Right lobe of liver (tissue), 6 donors: Measurements from ENCODE around the gene TCF7L2. TPM values are rescaled to one million over a fixed set of nuclear protein-coding genes. Genes with fewer than 3 reads are reported as not detected.

Experiments used
- ATAC-seq, 4 donors: fragments of 200-7000 bp; cut with Tn5 transposase; one replicate each; pipeline ENCODE4 v1.9.1; 2020; ENCODE audit warnings: mild to moderate bottlenecking in 4 of 4, moderate library complexity in 4 of 4
- DNase-seq, 3 donors: peaks; one replicate each; pipeline ENCODE4 v3.0.0-alpha.2; 2020
- H3K27ac ChIP-seq, 3 donors: fragments of 200-600 bp; one replicate each; pipeline ENCODE4 v1.8.0; 2022
- H3K27me3 ChIP-seq, 2 donors: fragments of 200-600 bp; one replicate each; pipeline ENCODE4 v1.8.0; 2022
- H3K36me3 ChIP-seq, 4 donors: fragments of 200-600 bp; sonication (generic) in 1 of 4; one replicate each; pipeline versions ENCODE4 v1.5.1 to v1.8.0; 2017 to 2022; ENCODE audit warnings: control low read depth in 1 of 4
- H3K4me1 ChIP-seq, 4 donors: fragments of 200-600 bp; sonication (generic) in 1 of 4; one replicate each; pipeline versions ENCODE4 v1.5.1 to v1.8.0; 2017 to 2022; ENCODE audit warnings: control low read depth in 1 of 4
- H3K4me3 ChIP-seq, 3 donors: fragments of 200-600 bp; one replicate each; pipeline ENCODE4 v1.8.0; 2022
- H3K9me3 ChIP-seq, 4 donors: fragments of 200-600 bp; sonication (generic) in 1 of 4; one replicate each; pipeline versions ENCODE4 v1.5.1 to v1.8.0; 2017 to 2022; ENCODE audit warnings: control low read depth in 1 of 4
- POLR2A ChIP-seq: fragments of 450-650 bp; IDR thresholded peaks from one replicate; pipeline ENCODE4 v1.6.1; 2017; ENCODE audit warnings: antibody characterized with exemption, mild to moderate bottlenecking
- WGBS: methylation state at CpG from one replicate; pipeline ENCODE4 v1.1.6; 2018; ENCODE audit warnings: low coverage, low lambda C conversion rate; ENCODE audit not compliant: insufficient coverage; ENCODE audit errors: missing lambda C conversion rate; 5-methylcytosine and 5-hydroxymethylcytosine counted together
- intact Hi-C, 2 donors: fragments of 100-400 bp; cut with DNase I; formaldehyde crosslinking; loops; one replicate each; pipeline versions ENCODE4 v1.11.2 to v1.14.1; 2022
- total RNA-seq, 6 experiments: library from RNA; depleted of rRNA in 2 of 6; stranded (reverse); fragments of >200 nt in 2 of 6; fragmentation: NEBNext Ultra II Directional in 3 of 6; extraction: Animal tissue kit (Norgen Biotek cat#: 25700) in 3 of 6; gene quantifications; one replicate each; pipeline versions ENCODE4 v1.1.0 to v1.2.4, GENCODE V29; 2016 to 2023
- TF ChIP-seq, protein P1 (sequence below), 4 donors: fragments of 200-600 bp in 3 of 4; fragments of 450-650 bp in 1 of 4; IDR thresholded peaks; one replicate each; pipeline versions ENCODE4 v1.5.1 to v1.8.0; 2016 to 2022; ENCODE audit warnings: antibody characterized with exemption in 4 of 4, mild to moderate bottlenecking in 2 of 4
- donor health status: DM: no; HTN: yes; CAD: no.
- donor health status: DM: no; HTN: no; CAD: no.
- donor health status: DM: no; HTN: no; CAD: no.
- donor health status: DM: no; HTN: yes; CAD: no.
- donor health status: DM: no; HTN: yes; CAD: no.

The TCF7L2 gene
- total RNA-seq, 6 experiments from 2014 or later = 9.4 to 33.2 (median 16.7) TPM

DNA sequence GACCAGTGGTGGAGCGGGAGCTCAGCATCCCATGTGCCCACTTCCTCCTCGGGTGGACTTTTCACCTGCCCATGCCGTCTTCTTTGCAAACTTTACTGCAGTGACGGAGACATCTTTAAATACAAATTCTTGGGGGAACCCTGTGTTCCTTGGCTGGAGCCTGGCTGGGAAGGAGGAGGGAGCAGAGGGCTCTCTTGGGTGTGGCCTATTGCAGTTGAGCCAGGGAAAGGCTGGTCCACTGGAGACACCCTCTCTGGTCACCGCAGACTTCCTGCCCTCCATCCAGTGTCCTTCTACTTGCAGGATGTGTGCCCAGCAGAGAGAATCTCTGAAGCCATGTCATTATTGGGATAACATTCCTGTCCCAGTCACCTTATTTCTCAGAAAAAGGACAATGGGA is 67.3 kb downstream of the TCF7L2 start:
- Histone ChIP-seq H3K4me3 (no peak overlapping the region), H3K27me3 (no peaks in the 10 kb centered on the region), H3K36me3 (no peaks in the 10 kb centered on the region), H3K9me3 (no peaks in the 10 kb centered on the region), H3K4me1 (peaks cover 0 to 38% (median 19%) of the 10 kb centered on the region in 4 donors), H3K27ac (no peak overlapping the region)
- intact Hi-C loops = loop anchor here in 1 of 2 donors (10.0 kb wide), 1 partner anchor 53 kb away; no protein-coding TSS in a partner anchor
- WGBS = 91% methylated on average over 5 of the region's 5 CpGs
- no peak for TF ChIP-seq POLR2A
- TF ChIP-seq, protein P1, sequence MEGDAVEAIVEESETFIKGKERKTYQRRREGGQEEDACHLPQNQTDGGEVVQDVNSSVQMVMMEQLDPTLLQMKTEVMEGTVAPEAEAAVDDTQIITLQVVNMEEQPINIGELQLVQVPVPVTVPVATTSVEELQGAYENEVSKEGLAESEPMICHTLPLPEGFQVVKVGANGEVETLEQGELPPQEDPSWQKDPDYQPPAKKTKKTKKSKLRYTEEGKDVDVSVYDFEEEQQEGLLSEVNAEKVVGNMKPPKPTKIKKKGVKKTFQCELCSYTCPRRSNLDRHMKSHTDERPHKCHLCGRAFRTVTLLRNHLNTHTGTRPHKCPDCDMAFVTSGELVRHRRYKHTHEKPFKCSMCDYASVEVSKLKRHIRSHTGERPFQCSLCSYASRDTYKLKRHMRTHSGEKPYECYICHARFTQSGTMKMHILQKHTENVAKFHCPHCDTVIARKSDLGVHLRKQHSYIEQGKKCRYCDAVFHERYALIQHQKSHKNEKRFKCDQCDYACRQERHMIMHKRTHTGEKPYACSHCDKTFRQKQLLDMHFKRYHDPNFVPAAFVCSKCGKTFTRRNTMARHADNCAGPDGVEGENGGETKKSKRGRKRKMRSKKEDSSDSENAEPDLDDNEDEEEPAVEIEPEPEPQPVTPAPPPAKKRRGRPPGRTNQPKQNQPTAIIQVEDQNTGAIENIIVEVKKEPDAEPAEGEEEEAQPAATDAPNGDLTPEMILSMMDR (IDR thresholded peaks at IDR 0.05) = no peak
- DNase-seq (no peak), ATAC-seq (no peak)

GRCh38 chr10:113018034-113018433 is 68.0 kb downstream of the TCF7L2 start:
- H3K36me3 ChIP-seq = no peaks in the 10 kb centered on the region
- no peaks in the 10 kb centered on the region for H3K27me3 ChIP-seq
- peaks cover 0 to 44% (median 22%) of the 10 kb centered on the region in 4 donors for H3K4me1 ChIP-seq
- no peak for TF ChIP-seq POLR2A
- TF ChIP-seq, protein P1 (IDR thresholded peaks at IDR 0.05) = no peak
- DNase-seq (no peak), ATAC-seq (no peak)
- intact Hi-C loops = loop anchor here in 1 of 2 donors (10.0 kb wide), 1 partner anchor 53 kb away; no protein-coding TSS in a partner anchor
- no peak overlapping the region for H3K4me3 ChIP-seq
- H3K9me3 ChIP-seq = no peaks in the 10 kb centered on the region
- WGBS = no CpG with 5 or more reads among the region's 3 CpGs
- H3K27ac ChIP-seq = peak overlapping the region in 1 of 3 donors; percentile 87

GRCh38 chr10:113019096-113019495 is 69.0 kb downstream of the TCF7L2 start:
- Histone ChIP-seq H3K27ac (peak overlapping the region; percentile 72 to 90 (median 87)), H3K9me3 (no peaks in the 10 kb centered on the region), H3K36me3 (no peaks in the 10 kb centered on the region), H3K4me3 (no peak overlapping the region), H3K27me3 (no peaks in the 10 kb centered on the region), H3K4me1 (peaks cover 0 to 52% (median 24%) of the 10 kb centered on the region in 4 donors)
- DNase-seq (no peak), ATAC-seq (no peak)
- 52% methylated on average over 3 of the region's 8 CpGs for WGBS
- TF ChIP-seq, protein P1 (IDR thresholded peaks at IDR 0.05) = no peak
- no peak for TF ChIP-seq POLR2A
- intact Hi-C loops = loop anchor here in 1 of 2 donors (10.0 kb wide), 1 partner anchor 54 kb away; no protein-coding TSS in a partner anchor

GRCh38 chr10:113019692-113020474 is 69.8 kb downstream of the TCF7L2 start:
- TF ChIP-seq, protein P1 (IDR thresholded peaks at IDR 0.05) = no peak
- no peak for TF ChIP-seq POLR2A
- 35% methylated on average over 10 of the region's 12 CpGs for WGBS
- ATAC-seq (peak; percentile 14 to 39 (median 22)), DNase-seq (no peak)
- intact Hi-C loops = loop anchor here (10.0 kb wide), 2 partner anchors 55 to 105 kb away; no protein-coding TSS in a partner anchor
- H3K27me3 ChIP-seq = no peaks in the 10 kb centered on the region
- no peak overlapping the region for H3K4me3 ChIP-seq
- no peaks in the 10 kb centered on the region for H3K9me3 ChIP-seq
- peaks cover 0 to 52% (median 24%) of the 10 kb centered on the region in 4 donors for H3K4me1 ChIP-seq
- H3K36me3 ChIP-seq = no peaks in the 10 kb centered on the region
- peak overlapping the region; percentile 72 to 90 (median 87) for H3K27ac ChIP-seq
